Astrocyte of the cerebellum (primary cell): ENCODE data around the gene CEACAM21.

ENCODE experiments used
- DNase-seq: peaks from one replicate; pipeline ENCODE4 v3.0.0-alpha.2; 2011; ENCODE audit warnings: low read depth
- H3K4me3 ChIP-seq: 2 replicates; pipeline ENCODE4 v1.5.1; 2011; ENCODE audit warnings: mild to moderate bottlenecking, low read depth, low read length, moderate library complexity
- in situ Hi-C: cut with HindIII; loops from 2 replicates; pipeline ENCODE4 v1.10.0; 2017; ENCODE audit warnings: low sequenced_read_pairs
- TF ChIP-seq, protein P1 (sequence below): IDR thresholded peaks from 2 replicates; pipeline ENCODE4 v1.5.1; 2012; ENCODE audit warnings: low read length, low read depth, moderate library complexity, mild to moderate bottlenecking; ENCODE audit errors: missing control alignments

The CEACAM21 gene

DNA sequence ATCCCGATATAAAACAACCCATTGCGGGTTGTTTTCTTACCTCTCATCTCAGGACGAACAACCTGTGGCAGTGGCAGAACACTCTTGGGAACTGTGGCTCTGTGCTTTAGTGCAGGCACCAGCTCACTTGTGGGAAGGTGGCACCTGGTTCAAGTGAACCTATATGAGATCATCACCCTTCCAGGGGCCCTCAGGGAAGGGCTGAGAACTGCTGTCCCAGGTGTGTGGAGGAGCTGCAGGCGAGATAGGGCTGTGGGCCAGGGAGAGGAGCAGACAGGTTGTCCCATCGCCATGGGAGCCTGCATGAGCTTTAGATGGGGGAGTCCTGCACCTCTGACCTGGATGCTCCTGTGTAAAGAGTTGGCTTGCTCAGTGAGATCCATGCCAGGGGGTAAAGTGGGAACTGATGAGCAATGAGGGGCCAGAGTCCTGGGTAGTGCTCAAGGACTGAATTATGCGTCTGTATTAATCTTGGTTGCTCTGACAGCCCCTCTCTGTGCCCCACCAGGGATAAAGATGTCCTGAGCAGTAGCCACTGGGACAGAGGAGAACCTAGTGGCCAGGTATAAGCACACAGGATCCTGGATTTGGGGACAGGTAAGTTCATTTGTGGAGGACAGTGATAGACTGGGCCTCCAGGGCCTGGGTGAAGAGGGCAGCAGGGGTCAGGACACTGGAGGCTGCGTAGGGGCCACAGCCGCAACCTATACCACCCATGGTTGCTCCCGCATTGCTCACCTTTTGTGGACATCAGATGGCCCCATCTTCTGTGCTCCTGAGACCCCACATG is 42.2 kb downstream of the CEACAM21 start:
- H3K4me3 ChIP-seq: no peak overlapping the region
- in situ Hi-C loops: no loop called here
- TF ChIP-seq, protein P1, sequence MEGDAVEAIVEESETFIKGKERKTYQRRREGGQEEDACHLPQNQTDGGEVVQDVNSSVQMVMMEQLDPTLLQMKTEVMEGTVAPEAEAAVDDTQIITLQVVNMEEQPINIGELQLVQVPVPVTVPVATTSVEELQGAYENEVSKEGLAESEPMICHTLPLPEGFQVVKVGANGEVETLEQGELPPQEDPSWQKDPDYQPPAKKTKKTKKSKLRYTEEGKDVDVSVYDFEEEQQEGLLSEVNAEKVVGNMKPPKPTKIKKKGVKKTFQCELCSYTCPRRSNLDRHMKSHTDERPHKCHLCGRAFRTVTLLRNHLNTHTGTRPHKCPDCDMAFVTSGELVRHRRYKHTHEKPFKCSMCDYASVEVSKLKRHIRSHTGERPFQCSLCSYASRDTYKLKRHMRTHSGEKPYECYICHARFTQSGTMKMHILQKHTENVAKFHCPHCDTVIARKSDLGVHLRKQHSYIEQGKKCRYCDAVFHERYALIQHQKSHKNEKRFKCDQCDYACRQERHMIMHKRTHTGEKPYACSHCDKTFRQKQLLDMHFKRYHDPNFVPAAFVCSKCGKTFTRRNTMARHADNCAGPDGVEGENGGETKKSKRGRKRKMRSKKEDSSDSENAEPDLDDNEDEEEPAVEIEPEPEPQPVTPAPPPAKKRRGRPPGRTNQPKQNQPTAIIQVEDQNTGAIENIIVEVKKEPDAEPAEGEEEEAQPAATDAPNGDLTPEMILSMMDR: no peak
- DNase-seq: no peak

DNA sequence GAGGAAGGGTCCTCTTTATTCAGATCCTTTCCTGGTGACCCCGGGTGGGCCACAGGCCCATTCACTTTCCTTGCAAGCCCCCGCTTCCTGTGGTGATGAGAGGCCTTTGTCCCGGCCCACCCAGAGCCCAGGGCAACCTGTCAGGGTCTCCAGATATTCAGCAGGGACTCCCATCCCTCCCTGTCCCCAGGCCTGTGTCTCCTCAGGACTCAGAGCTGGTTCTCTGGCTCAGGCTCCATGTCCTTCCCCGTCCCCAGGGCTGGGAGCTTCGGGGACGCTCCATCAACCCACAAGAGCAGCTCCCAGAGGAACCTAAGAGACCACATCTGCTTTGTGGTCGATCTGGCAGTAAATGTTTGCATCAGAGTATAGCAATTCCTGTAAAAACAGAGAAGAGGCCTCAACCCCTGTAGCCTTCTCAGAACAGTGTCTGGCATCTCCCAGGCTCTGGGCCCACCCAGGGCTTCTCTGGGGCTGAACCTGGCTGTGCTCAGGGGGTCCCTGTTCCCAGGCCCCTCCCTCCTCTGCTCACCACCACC is 43.1 kb downstream of the CEACAM21 start:
- no peak for DNase-seq
- in situ Hi-C loops: no loop called here
- TF ChIP-seq, protein P1: no peak
- no peak overlapping the region for H3K4me3 ChIP-seq

DNA sequence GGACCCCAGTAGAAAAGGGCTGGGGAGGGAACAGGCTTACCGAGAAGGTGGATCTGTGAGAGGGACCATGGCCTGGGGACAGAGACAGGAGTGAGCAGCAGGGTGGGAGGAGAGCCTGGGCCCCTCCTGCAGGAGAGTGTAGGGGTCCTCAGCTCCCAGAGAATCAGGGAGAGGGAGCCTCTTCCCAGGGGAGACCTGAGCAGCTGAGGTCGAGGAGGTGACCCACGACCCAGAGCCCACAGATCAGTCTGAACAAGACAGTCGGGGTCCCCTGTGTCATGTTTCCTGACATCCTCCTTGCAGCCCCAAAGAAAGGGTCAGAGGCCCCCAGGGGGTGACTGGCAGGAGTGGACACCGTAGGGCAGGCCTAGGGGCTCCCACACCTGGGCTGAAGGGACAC is 44.2 kb downstream of the CEACAM21 start:
- TF ChIP-seq, protein P1: no peak
- in situ Hi-C loops: no loop called here
- no peak overlapping the region for H3K4me3 ChIP-seq
- DNase-seq: no peak

DNA sequence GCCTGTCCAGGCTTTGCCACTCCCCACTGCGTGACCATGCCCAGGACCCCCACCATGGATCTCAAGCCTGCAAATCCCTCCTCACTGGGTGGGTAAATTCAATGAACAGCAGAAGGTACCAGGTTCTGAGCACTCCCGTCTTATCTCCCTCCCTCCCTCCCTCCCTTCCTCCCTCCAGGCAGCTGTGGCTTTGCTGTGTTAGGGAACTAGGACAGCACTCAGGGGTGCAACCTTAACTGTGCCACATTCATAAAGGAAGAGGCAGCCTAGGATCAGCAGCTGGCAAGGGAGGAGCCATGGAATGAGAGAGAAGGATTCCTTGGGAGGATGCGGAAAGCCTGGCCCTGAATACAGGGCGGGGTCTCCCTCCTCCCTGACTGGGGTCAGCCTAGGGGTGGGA is 45.3 kb downstream of the CEACAM21 start:
- TF ChIP-seq, protein P1: no peak
- in situ Hi-C loops: no loop called here

DNA sequence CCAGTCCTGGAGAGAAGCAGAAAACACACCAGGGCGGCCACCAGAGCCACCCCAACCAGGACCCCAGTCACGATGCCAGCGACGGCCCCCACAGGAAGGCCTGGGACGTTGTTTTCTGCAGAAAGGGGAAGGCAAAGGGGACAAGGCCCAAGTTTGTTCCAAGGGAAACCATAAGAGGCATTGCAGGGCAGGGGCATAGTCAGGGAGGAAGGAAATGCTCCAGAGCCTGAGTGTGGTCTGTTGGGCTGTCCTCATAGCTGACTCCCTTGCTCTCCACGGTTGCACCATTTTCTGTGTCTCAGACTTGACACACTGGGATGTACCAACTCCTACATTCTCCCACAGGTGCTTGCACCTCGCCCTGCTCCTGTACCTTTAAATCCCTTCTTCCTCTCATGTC is 45.7 kb downstream of the CEACAM21 start:
- in situ Hi-C loops: no loop called here
- DNase-seq: no peak
- TF ChIP-seq, protein P1: no peak
- no peak overlapping the region for H3K4me3 ChIP-seq

More for the DNA sequence above, 45.3 kb downstream of the CEACAM21 start:
- no peak for DNase-seq
- no peak overlapping the region for H3K4me3 ChIP-seq

DNA sequence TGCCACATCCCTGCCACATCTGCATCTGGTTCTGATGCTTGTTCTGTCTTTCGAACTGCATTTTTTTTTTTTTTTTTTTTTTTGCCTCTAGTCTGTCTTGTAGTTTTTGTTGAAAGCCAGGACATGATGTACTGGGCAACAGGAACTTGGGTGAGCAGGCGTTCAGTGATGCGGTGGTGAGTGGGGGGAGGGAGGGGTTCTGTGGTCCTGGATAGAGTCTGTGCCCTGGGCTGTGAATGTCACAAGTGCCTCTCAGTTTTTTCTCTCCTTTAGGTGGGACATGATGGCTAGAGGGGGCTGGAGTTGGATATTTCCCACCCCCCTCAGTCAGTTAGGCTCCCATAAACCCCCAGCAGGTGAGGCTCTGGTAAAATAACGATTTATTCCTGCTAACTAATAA is 47.4 kb downstream of the CEACAM21 start:
- no peak for DNase-seq
- in situ Hi-C loops: no loop called here
- TF ChIP-seq, protein P1: no peak
- no peak overlapping the region for H3K4me3 ChIP-seq
